HG02840 (cell line): ENCODE data around the gene TSR1.

Experiments used
- ATAC-seq: cut with Tn5 transposase; IDR thresholded peaks from one replicate; pipeline ENCODE4 v1.9.1; 2021; ENCODE audit warnings: mild to moderate bottlenecking, moderate library complexity, moderate number of reproducible peaks; ENCODE audit not compliant: unreplicated experiment, low FRiP score

The TSR1 gene

GRCh38 chr17:2369551-2370210 lies 33.4 kb upstream of the TSR1 start:
- no peak for ATAC-seq

DNA sequence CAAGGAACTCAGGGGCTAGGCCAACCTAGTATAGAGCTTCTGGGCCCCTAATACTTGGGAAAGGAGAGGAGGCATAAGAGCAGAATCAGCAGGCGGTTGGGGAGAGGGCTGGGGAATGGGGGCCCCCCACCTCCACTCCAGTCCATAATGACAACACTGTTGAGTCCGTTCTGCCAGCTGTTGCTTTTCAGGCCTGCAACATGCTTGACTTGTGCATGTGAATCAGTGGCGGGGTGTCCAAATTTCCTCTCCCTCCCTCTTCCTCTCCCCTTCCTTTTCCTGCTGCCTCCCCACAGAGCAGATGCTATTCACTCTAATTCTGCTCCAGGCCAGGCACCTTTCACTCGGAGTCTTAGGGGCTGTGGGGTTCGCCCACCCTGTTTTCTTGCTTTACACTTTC lies 32.8 kb upstream of the TSR1 start:
- ATAC-seq = no peak

GRCh38 chr17:2368359-2368758 lies 32.1 kb upstream of the TSR1 start:
- ATAC-seq = no peak

- ATAC-seq = no peak
These were observed 30.7 kb upstream of the TSR1 start for GRCh38 chr17:2366747-2367494.

GRCh38 chr17:2365132-2365531 lies 28.9 kb upstream of the TSR1 start:
- no peak for ATAC-seq

GRCh38 chr17:2364763-2365116 lies 28.5 kb upstream of the TSR1 start:
- ATAC-seq = no peak

DNA sequence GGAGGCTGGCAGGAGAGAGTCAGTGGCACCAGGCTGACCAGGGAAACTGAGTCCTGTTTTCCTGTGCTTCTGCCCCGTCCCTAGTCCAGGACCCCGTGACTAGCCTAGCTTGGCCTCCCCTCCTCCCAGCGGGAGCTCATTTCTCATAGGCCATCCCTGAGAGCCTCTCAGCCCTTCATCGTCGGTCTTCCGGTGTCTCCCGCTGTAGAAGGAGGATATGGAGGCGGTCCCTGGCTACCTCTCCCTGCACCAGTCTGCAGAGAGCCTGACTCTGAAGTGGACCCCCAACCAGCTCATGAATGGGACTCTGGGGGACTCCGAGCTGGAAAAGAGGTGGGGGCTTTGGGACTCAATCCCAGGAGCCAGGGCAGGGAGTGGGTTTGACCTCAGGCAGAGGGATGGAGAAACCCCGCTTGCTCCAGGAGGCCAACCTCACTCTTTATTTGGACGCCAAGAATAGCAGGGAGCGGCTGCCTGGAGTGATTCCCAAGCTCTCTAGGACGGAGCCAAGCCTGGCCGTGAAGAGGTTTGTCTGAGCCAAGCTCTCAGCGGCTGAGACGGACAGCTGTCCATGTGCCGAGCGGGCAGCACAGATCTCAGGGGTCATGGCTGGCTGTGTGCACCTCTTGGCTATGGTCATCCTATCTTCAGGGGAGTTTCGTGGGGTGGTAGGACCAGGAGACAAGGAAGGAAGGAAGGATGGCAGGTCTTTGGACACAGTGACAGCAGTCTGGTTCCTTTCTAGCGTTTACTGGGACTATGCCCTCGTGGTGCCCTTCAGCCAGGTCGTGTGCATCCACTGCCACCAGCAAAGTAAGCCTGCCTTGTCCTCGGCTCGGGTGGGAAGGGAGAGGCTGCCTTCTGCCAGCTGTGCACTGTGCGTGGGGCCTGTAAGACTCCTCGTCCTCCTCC lies 27.9 kb upstream of the TSR1 start:
- ATAC-seq = no peak

- no peak for ATAC-seq
These were observed 27.1 kb upstream of the TSR1 start for GRCh38 chr17:2363318-2363717.

GRCh38 chr17:2362881-2363280 lies 26.6 kb upstream of the TSR1 start:
- no peak for ATAC-seq

- ATAC-seq = no peak
These were observed 26.2 kb upstream of the TSR1 start for GRCh38 chr17:2362416-2362815.

GRCh38 chr17:2362016-2362415 lies 25.8 kb upstream of the TSR1 start:
- no peak for ATAC-seq

GRCh38 chr17:2361010-2361760 lies 24.9 kb upstream of the TSR1 start:
- ATAC-seq = no peak

DNA sequence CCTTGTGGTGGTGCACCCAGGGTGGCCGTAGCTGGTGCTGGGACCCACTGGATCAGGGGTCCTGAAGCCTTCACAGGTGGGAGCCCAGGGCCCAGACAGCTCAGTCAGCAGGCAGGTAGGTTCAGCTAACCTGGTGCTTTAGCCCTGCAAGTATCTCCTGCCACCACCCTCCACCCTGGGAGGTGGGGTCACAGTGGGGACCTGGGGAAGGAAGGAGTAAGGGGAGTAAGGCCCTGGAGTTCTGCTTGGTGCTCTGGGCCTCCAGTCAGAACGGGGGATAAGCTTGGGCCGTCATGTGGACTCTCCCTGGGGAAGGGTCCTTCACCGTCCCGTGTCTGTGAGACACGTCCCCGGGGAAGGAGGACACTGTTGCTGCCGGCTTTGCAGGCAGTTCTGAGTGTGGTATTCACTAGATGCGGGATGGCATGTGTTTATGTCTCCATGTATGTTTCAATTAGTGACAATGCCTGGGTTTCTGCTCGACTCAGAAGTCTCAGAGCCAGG lies 21.7 kb upstream of the TSR1 start:
- no peak for ATAC-seq

DNA sequence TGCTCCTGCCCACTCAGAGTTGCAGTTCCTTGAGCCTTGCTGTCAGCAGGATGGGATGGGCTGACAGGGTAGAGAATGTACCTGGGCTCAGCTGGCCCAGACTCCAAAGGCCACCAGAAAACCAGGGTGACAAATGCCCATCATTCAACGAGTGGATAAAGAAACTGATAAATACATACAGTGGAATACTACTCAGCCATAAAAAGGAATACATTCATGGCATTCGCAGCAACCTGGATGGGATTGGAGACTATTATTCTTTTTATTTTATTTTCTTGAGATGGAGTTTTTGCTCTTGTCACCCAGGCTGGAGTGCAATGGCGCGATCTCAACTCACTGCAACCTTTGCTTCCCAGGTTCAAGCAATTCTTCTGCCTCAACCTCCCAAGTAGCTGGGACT lies 21.0 kb upstream of the TSR1 start:
- ATAC-seq = no peak

GRCh38 chr17:2354311-2354710 lies 18.1 kb upstream of the TSR1 start:
- ATAC-seq = no peak

DNA sequence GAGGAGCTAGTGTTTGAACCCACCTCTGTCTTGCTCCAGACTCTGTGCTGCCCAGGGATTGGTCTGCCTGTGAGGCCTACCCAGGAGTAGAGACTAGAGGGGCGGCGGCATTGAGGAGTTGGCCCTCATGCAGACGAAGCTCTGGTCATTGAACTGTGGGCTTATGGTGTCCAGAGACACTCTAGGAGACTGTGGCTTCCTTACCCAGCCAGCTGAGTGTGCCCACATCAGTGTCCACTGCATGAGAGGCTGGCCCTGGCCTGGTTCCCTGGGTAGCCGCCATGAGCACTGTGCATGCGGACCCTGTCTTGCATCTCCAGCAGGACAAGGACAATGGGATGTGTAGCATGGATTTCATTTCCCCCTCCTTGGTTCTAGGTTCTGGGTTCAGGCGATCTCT lies 15.0 kb upstream of the TSR1 start:
- no peak for ATAC-seq

- no peak for ATAC-seq
These were observed 11.8 kb upstream of the TSR1 start for GRCh38 chr17:2347805-2348685.

DNA sequence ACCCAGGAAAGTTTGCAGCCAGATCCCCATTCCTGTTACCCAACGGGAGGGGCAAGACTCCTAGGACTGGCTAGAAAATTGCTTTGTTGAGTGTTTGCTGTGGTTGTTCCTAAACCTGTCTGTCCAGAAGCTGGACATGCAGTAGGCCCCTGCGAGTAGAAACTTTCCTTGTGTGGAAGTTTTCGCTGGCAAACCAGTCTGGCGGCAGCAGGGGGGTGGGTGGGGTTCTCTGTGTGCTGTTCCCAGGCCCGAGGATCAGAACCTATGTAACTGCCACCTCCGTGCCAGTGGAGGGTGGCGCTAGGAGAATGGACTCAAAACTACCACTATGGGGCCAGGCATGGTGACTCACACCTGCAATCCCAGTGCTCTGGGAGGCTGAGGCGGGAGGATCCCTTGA lies 10.2 kb upstream of the TSR1 start:
- ATAC-seq = no peak

DNA sequence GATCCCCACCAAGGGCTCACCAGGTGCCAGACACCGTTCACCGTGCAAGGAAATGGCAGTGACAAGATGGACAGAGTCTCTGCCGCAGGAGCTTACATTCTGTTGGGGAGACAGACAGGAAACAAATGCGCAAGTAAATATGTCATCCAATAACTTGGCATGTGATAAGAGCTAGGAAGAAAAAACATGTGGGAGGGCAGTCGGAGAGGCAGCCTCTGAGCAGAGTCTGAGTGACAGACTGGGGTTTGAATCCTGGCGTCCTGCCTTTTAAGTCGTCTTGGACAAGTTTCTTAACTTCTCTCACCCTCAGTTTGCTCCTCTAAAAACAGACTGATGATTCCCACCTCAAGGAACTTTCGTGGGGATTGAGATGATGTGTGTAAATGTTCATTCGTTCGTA lies 8.3 kb upstream of the TSR1 start:
- ATAC-seq = no peak

GRCh38 chr17:2343421-2343820 lies 7.2 kb upstream of the TSR1 start:
- ATAC-seq = no peak
